Activated T-helper 17 cell treated with anti-CD3 and anti-CD28 coated beads, Interleukin-2, amount 50 U/mL, for 72 hours (primary cell): Measurements from ENCODE around the gene SOX6. TPM values are rescaled to one million over a fixed set of nuclear protein-coding genes. Genes with fewer than 3 reads are reported as not detected.

Experiments
- ATAC-seq: fragments of 150-1000 bp; cut with Tn5 transposase; replicated peaks from 2 replicates; pipeline ENCODE4 v1.10.0; 2021; ENCODE audit warnings: mild to moderate bottlenecking, moderate library complexity
- H3K27ac Mint-ChIP-seq: one replicate; pipeline ENCODE4 v1.8.0; 2022; ENCODE audit warnings: mixed read lengths
- H3K27me3 Mint-ChIP-seq: one replicate; pipeline ENCODE4 v1.8.0; 2022; ENCODE audit warnings: mixed read lengths
- H3K36me3 Mint-ChIP-seq: one replicate; pipeline ENCODE4 v1.8.0; 2022; ENCODE audit warnings: low read depth, mild to moderate bottlenecking, mixed read lengths
- H3K4me1 Mint-ChIP-seq: one replicate; pipeline ENCODE4 v1.8.0; 2022; ENCODE audit warnings: mixed read lengths
- H3K4me3 Mint-ChIP-seq: one replicate; pipeline ENCODE4 v1.8.0; 2022; ENCODE audit warnings: mild to moderate bottlenecking, mixed read lengths
- H3K9me3 Mint-ChIP-seq: one replicate; pipeline ENCODE4 v1.8.0; 2022; ENCODE audit warnings: mixed read lengths
- total RNA-seq, 2 donors: library from RNA; stranded (reverse); gene quantifications; one replicate each; pipeline ENCODE4 v1.2.3, GENCODE V29; 2022

The SOX6 gene
- total RNA-seq, 2 donors from 2014 or later: 0.11 TPM; not detected in 1

DNA sequence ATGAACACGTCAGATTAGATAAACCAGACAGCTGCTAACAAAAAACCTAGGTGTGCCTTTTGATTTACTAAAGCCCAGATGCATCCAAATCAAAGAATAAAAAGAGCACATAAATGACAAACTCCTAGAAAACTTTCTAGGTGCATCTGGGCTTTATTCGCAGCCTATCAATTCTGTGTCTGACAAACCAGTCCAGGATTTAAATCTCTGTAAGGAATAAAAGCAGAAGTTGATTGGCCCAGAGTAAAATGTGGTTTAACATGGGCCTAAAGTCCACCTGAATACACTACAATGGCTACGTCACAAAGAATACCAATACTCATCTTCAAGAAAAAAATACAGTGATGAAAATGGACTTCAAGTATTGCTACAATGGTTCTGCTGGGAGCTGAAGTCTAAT, 66.8 kb downstream of the SOX6 start:
- Mint-ChIP-seq H3K9me3 (peaks cover 4% of the 10 kb centered on the region), H3K4me1 (no peaks in the 10 kb centered on the region), H3K36me3 (no peaks in the 10 kb centered on the region), H3K27ac (no peak overlapping the region), H3K27me3 (no peaks in the 10 kb centered on the region), H3K4me3 (no peak overlapping the region)
- ATAC-seq: no peak

DNA sequence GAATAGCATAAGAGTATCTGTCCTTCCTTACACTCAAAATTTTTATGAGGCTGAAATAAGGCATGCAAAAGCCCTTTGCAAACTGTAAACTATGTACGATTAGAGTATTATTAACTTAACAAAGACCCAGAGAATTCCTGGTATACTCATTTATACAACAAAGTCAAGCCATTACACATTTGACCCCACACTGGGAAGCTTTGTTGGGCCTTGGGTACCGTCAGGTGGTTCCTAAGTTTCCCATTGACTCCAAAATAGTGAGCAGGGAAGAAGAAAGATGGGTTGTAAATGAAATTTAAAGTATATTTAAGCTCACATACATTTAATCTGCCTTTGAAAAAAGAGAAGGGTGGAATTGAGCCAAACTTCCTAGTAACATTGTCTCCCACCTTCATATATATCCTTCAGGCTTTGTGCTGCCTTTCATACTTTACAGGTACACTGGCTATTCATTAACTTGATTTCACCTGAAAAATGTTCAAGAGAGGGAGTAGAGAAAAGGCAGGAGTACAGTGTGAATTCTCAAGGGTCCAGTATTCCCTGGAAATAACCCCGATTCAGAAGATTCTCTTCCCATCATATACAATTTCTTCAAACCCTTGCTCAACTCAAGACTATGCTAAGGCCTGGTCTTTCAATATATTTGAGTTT, 68.6 kb downstream of the SOX6 start:
- Mint-ChIP-seq H3K27me3 (no peaks in the 10 kb centered on the region), H3K27ac (no peak overlapping the region), H3K4me1 (no peaks in the 10 kb centered on the region), H3K4me3 (no peak overlapping the region), H3K9me3 (peaks cover 4% of the 10 kb centered on the region), H3K36me3 (no peaks in the 10 kb centered on the region)
- no peak for ATAC-seq

DNA sequence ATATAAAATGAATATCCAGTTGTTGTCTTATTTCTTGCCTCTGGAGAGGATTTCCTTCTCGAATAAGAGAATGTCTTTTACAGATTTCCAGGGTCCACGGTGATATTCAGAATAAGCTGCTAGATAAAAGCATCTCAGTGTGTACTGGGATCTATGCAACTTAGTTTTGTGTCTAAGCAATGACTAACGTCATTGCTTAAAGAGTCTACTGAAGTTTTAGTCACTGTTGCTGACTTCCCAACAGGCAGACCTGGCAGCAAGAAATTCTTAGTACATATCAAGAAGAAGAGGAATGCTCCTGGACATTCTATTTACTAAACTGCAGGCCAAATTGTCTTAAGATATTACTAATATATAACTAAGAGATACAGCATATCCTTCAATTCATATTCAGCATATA, 70.3 kb downstream of the SOX6 start:
- no peaks in the 10 kb centered on the region for H3K4me1 Mint-ChIP-seq
- ATAC-seq: no peak
- H3K27me3 Mint-ChIP-seq: no peaks in the 10 kb centered on the region
- H3K9me3 Mint-ChIP-seq: peaks cover 4% of the 10 kb centered on the region
- no peaks in the 10 kb centered on the region for H3K36me3 Mint-ChIP-seq
- H3K27ac Mint-ChIP-seq: no peak overlapping the region
- H3K4me3 Mint-ChIP-seq: no peak overlapping the region

DNA sequence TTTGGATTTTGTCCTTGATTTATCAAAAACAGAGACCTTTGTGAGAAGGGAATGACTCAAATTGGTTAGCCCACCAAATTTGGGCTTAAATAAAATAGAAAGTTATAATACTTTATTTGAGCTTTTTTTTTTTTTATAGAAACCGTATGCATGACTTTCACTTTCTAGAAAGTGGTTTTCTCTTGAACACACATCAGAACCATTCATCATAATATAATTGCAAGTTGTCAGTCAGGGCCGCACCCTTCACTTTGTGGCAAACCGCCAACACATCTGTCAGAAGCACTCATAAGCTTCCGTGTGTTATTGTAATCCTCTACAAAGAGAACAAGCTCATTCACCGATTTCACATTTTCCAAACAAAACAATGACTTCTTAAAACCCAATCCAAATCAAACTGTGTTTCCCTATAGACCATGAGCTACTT, 76.1 kb downstream of the SOX6 start:
- Mint-ChIP-seq H3K36me3 (no peaks in the 10 kb centered on the region), H3K27ac (no peak overlapping the region), H3K4me1 (no peaks in the 10 kb centered on the region), H3K9me3 (no peaks in the 10 kb centered on the region), H3K4me3 (no peak overlapping the region), H3K27me3 (no peaks in the 10 kb centered on the region)
- ATAC-seq: no peak

DNA sequence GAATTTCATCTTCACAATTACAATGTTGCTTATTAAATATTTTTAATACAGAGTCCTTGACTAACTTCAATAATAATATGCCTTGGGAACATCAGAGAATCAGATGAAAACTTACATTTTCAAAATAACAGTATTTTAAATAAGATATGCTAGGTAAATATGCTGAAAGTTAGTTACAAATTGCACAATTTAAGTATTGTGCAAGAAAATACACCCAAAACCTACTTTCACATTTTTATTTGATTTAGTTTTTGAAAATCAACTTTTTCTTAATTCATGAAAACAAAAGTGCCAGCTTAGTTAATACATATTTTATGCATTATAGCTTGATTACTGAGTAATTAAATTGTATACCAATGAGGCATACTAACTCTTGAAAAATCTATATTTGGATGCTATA, 76.8 kb downstream of the SOX6 start:
- Mint-ChIP-seq H3K27ac (no peak overlapping the region), H3K27me3 (no peaks in the 10 kb centered on the region)
- no peak for ATAC-seq

DNA sequence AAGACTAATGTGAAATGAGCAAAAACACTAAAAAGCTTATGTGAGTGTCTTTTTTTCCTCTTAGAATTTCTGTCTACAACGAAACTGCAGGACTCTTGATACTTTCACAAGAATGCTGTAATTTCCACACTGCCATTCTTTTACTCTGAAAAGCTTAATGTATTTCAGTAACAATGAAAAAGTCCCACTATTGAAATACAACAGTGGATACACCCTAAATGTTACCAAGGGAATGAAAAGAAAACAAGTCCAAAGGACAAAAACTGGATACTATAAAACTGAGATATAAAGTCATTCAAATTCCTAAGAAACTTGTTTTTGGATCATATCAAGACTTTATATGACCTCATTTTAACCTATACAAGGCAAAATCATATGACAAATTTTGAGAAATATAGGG, 77.4 kb downstream of the SOX6 start:
- Mint-ChIP-seq H3K4me3 (no peak overlapping the region), H3K27me3 (no peaks in the 10 kb centered on the region), H3K27ac (no peak overlapping the region), H3K9me3 (no peaks in the 10 kb centered on the region), H3K36me3 (no peaks in the 10 kb centered on the region), H3K4me1 (no peaks in the 10 kb centered on the region)
- no peak for ATAC-seq

More for the DNA sequence above, 76.8 kb downstream of the SOX6 start:
- Mint-ChIP-seq H3K9me3 (no peaks in the 10 kb centered on the region), H3K4me3 (no peak overlapping the region), H3K4me1 (no peaks in the 10 kb centered on the region), H3K36me3 (no peaks in the 10 kb centered on the region)

DNA sequence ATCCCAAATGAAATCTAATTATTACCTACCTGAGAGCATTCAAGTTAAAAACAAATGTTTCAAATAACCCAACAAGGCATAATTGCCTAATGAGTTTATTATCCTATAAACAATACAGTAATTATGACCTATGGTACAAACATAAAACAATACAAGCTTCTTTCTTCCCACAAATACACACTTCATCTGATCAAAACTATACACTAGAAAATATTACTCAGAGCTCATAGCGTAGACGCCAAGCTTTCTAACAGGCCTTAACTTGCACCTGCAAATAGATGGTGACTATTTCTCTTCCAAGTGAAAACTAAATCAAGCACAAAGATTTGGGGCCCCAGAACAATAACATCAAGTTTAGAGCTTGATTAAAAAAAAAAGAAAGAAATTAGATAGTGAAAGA, 78.1 kb downstream of the SOX6 start:
- Mint-ChIP-seq H3K27ac (no peak overlapping the region), H3K9me3 (no peaks in the 10 kb centered on the region), H3K4me3 (no peak overlapping the region), H3K4me1 (no peaks in the 10 kb centered on the region), H3K27me3 (no peaks in the 10 kb centered on the region), H3K36me3 (no peaks in the 10 kb centered on the region)
- no peak for ATAC-seq

DNA sequence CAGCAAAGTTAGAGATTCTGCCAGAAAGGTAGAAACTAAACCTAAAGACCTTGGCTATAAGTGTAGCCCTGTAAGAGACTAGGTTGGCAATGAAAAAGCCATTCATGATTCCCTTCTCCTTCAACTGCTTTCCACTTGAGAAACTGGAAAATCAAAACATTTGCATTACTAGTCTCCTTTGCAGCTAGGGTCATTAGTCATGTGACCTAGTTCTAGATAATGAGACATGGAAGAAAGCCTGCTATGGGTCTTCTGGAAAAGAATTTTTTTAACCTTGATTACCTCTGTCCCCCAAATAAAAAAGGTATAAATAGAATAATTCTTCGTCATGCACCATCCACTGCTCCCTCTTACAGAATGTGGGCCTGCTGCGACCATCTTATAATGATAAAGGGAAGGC, 80.1 kb downstream of the SOX6 start:
- no peaks in the 10 kb centered on the region for H3K27me3 Mint-ChIP-seq
- H3K27ac Mint-ChIP-seq: no peak overlapping the region
- H3K36me3 Mint-ChIP-seq: no peaks in the 10 kb centered on the region
- no peaks in the 10 kb centered on the region for H3K9me3 Mint-ChIP-seq
- H3K4me1 Mint-ChIP-seq: no peaks in the 10 kb centered on the region
- ATAC-seq: no peak
- no peak overlapping the region for H3K4me3 Mint-ChIP-seq

DNA sequence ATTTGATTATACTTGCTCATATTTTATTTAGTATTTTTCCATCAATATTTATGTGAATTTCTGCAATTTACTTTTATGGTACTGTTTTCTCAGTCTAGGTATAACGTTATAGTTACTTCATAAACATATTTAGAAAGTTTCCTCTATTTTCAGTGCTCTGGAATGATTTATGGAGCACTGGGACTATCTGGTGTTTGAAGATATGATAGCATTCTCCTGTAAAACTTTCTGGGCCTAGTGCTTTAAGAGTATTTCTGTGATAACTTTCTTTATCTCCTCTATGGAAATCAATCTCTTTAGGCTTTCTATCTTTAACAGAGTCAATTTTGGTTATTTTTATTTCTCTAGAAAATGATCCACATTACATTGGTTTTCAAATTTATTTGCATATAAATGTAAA, 85.1 kb downstream of the SOX6 start:
- Mint-ChIP-seq H3K36me3 (no peaks in the 10 kb centered on the region), H3K27me3 (no peaks in the 10 kb centered on the region), H3K27ac (no peak overlapping the region), H3K4me1 (no peaks in the 10 kb centered on the region), H3K9me3 (no peaks in the 10 kb centered on the region), H3K4me3 (no peak overlapping the region)
- ATAC-seq: no peak

DNA sequence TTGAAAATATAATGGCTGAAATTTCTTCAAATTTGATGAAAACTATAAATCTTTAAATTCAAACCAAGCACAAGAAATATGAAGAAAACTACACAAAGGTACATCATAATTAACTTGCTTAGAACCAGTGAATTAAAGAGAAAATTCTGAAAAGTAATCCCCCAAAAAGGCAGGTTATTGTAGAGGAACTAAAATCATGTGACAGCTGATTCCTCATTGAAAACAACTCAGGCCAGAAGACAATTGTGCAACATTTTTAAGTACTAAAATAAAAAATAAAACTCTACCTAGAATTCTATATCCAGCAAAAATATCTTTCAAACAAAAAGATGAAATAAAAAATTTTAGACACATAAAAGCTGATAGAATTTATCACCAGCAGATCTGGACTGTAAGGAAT, 90.3 kb downstream of the SOX6 start:
- H3K27me3 Mint-ChIP-seq: no peaks in the 10 kb centered on the region
- no peak overlapping the region for H3K4me3 Mint-ChIP-seq
- no peaks in the 10 kb centered on the region for H3K36me3 Mint-ChIP-seq
- H3K9me3 Mint-ChIP-seq: peaks cover under 1% of the 10 kb centered on the region
- ATAC-seq: no peak
- no peaks in the 10 kb centered on the region for H3K4me1 Mint-ChIP-seq
- H3K27ac Mint-ChIP-seq: no peak overlapping the region

DNA sequence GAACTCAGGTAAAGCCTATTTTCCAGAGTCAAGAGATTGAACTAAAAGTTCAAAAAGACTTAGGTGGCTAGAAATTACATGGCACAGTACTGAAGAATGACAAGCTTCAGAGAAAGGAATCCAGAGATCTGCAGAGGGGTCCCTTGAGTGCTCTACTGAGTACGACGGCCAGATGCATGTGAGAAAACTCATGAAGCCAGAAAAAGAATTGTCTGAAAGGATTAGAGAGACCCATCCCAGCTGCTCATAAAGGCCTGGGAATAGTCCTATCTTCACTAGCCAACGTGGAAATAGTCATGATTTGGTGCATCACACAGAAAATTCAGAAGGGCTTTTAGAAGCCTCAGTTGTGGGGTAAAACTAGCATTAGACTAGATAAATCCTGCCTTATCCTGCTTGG, 91.3 kb downstream of the SOX6 start:
- Mint-ChIP-seq H3K27me3 (no peaks in the 10 kb centered on the region), H3K36me3 (no peaks in the 10 kb centered on the region), H3K4me1 (no peaks in the 10 kb centered on the region), H3K4me3 (no peak overlapping the region), H3K27ac (no peak overlapping the region), H3K9me3 (peaks cover 6% of the 10 kb centered on the region)
- no peak for ATAC-seq

DNA sequence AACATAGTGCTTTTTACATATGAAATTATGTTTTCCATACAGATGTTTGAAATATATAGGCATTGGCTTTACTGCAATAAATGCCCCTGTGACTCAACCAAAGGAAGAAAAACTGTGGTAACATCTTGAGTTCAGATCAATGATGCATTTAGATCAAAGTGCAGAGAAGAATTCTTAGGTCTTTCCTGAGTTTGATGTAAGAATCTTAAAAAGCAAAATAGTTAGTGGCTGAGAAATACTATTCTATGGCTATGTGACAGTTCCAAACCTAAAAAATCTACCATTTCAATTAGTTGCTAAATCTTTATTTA, 93.7 kb downstream of the SOX6 start:
- no peaks in the 10 kb centered on the region for H3K36me3 Mint-ChIP-seq
- no peak overlapping the region for H3K4me3 Mint-ChIP-seq
- peaks cover 6% of the 10 kb centered on the region for H3K9me3 Mint-ChIP-seq
- no peak overlapping the region for H3K27ac Mint-ChIP-seq
- H3K4me1 Mint-ChIP-seq: no peaks in the 10 kb centered on the region
- H3K27me3 Mint-ChIP-seq: no peaks in the 10 kb centered on the region
- no peak for ATAC-seq

DNA sequence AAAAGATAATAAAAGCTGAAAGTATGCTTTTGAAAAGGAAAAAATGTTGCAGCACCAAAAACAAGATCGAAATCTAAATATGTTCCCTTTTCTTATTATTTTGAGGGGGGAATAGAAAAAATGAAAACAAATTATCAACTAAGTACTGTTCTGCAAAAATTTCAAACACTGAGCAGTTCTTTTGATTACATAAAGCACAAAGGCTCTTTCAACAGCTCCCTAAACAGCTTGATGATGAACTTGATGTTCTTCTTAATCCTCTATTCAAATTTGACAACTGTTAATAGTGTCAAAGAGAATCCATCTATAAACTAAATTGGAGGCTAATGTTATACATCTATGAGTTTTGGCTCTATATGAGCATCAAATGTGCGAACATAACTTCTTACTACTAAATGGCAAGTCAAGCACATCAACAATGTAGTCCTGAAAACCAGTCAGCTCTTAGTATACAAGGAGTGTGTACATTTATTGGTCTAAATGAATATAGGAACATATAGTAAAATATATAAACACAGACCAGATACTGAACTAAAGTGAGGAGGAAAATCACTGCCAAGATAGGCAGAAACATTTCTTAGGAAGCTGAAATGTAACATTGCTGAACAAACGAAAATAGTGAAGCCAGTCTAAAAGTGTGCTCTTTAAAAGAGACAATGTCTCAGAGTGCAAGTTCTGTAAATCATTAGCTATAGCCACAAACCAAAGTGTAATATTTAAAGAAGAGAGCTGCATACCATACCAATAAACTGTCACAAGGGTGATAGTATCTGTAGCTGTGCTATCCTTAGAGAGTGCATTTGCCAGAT, 94.3 kb downstream of the SOX6 start:
- H3K27ac Mint-ChIP-seq: no peak overlapping the region
- no peaks in the 10 kb centered on the region for H3K36me3 Mint-ChIP-seq
- peaks cover 6% of the 10 kb centered on the region for H3K9me3 Mint-ChIP-seq
- no peak for ATAC-seq
- H3K4me3 Mint-ChIP-seq: no peak overlapping the region
- H3K4me1 Mint-ChIP-seq: no peaks in the 10 kb centered on the region
- no peaks in the 10 kb centered on the region for H3K27me3 Mint-ChIP-seq

DNA sequence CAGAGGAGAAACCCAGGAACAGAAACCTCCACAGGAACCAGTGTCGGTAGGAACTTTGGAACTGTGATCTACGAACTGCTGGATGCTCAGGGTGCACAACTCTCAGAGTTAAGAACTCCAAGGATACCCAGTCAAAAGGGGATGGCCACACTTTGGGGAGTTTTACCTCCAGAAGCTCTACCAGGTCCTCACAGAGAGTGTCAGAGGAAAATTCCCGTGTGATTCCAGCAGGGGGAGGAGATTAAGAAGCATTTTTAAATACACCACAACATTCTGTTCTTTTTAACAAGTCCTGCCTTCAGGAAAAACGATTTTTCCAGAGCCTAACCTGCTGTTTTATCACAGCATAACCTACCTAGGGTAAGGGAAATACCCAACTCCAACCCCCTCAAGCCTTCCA, 104.0 kb downstream of the SOX6 start:
- H3K27me3 Mint-ChIP-seq: no peaks in the 10 kb centered on the region
- H3K4me3 Mint-ChIP-seq: no peak overlapping the region
- H3K36me3 Mint-ChIP-seq: no peaks in the 10 kb centered on the region
- no peak for ATAC-seq
- no peak overlapping the region for H3K27ac Mint-ChIP-seq
- H3K4me1 Mint-ChIP-seq: no peaks in the 10 kb centered on the region
- H3K9me3 Mint-ChIP-seq: peaks cover 6% of the 10 kb centered on the region

DNA sequence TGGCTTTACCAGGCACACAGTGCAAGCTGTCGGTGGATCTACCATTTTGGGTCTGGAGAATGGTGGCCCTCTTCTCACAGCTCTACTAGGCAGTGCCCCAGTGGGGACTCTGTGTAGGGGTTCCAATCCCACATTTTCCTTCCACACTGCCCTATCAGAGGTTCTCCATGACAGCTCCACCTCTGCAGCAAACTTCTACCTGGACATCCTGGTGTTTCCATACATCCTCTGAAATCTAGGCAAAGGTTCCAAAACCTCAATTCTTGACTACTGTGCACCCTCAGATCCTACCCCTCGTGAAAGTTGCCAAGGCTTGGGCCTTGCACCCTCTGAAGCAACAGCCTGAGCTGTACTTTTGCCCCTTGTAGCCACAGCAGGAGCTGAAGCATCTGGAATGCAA, 108.1 kb downstream of the SOX6 start:
- H3K9me3 Mint-ChIP-seq: peaks cover 5% of the 10 kb centered on the region
- ATAC-seq: no peak
- H3K4me1 Mint-ChIP-seq: no peaks in the 10 kb centered on the region
- no peak overlapping the region for H3K27ac Mint-ChIP-seq
- no peaks in the 10 kb centered on the region for H3K36me3 Mint-ChIP-seq
- no peak overlapping the region for H3K4me3 Mint-ChIP-seq
- no peaks in the 10 kb centered on the region for H3K27me3 Mint-ChIP-seq
